Lower leg skin (tissue), 4 donors: ENCODE results near the gene HSP90AB1. TPM values are rescaled to one million over a fixed set of nuclear protein-coding genes. Genes with fewer than 3 reads are reported as not detected.

Source experiments
- DNase-seq, 2 donors: peaks; one replicate each; pipeline ENCODE4 v3.0.0-alpha.2; 2019; ENCODE audit warnings: low spot score in 2 of 2
- H3K4me3 ChIP-seq: fragments of 200-600 bp; sonication (generic); 2 replicates; pipeline ENCODE4 v1.5.1; 2017; ENCODE audit warnings: mild to moderate bottlenecking, low read depth; ENCODE audit not compliant: poor library complexity, severe bottlenecking
- CTCF ChIP-seq, 3 donors: fragments of 450-650 bp; IDR thresholded peaks; one replicate each; pipeline ENCODE4 v1.5.1; 2016; ENCODE audit warnings: antibody characterized with exemption in 3 of 3, mild to moderate bottlenecking in 3 of 3, moderate library complexity in 2 of 3
- POLR2A ChIP-seq, 2 donors: fragments of 450-650 bp; IDR thresholded peaks; one replicate each; pipeline ENCODE4 v1.6.1; 2016 to 2017; ENCODE audit warnings: antibody characterized with exemption in 2 of 2, mild to moderate bottlenecking in 1 of 2, moderate library complexity in 1 of 2
- WGBS, 2 donors: methylation state at CpG; one replicate each; pipeline ENCODE4 v1.1.5; 2018; 5-methylcytosine and 5-hydroxymethylcytosine counted together
- intact Hi-C: fragments of 100-400 bp; cut with DNase I; formaldehyde crosslinking; loops from one replicate; pipeline ENCODE4 v1.15.0; 2023; ENCODE audit warnings: low total_unique reads
- total RNA-seq, 4 donors: library from RNA; depleted of rRNA; stranded (reverse); fragments of >200 nt; gene quantifications; one replicate each; pipeline ENCODE4 v1.1.0, GENCODE V29; 2016

The HSP90AB1 gene
- total RNA-seq, 4 donors from 2014 or later, result 505 to 604 (median 551) TPM

GRCh38 chr6:44247338-44248302 is 719 bp downstream of the HSP90AB1 start:
- intact Hi-C loops, result no loop called here
- peak overlapping the region; percentile 93 for H3K4me3 ChIP-seq
- peak; percentile 77 to 95 for DNase-seq
- TF ChIP-seq POLR2A (IDR thresholded peaks at IDR 0.05), result no peak
- TF ChIP-seq CTCF (IDR thresholded peaks at IDR 0.05), result no peak
- 1% methylated on average over 45 to 52 of the region's 52 CpGs for WGBS, 2 donors

- TF ChIP-seq CTCF (IDR thresholded peaks at IDR 0.05) (no peak), POLR2A (IDR thresholded peaks at IDR 0.05) (no peak)
- intact Hi-C loops, result no loop called here
- no peak for DNase-seq
- no peak overlapping the region for H3K4me3 ChIP-seq
- 14 to 18% methylated on average over 1 of the region's 1 CpG for WGBS, 2 donors
These were observed 1.7 kb downstream of the HSP90AB1 start for GRCh38 chr6:44248579-44248978.

GRCh38 chr6:44249082-44249748 is 2.3 kb downstream of the HSP90AB1 start:
- 74 to 84% methylated on average over 9 of the region's 9 CpGs for WGBS, 2 donors
- intact Hi-C loops, result no loop called here
- no peak for DNase-seq
- TF ChIP-seq POLR2A (IDR thresholded peaks at IDR 0.05) (no peak), CTCF (IDR thresholded peaks at IDR 0.05) (no peak)
- H3K4me3 ChIP-seq, result no peak overlapping the region

- WGBS, 2 donors, result 74 to 76% methylated on average over 6 of the region's 6 CpGs
- TF ChIP-seq CTCF (IDR thresholded peaks at IDR 0.05), result no peak
- no peak for TF ChIP-seq POLR2A (IDR thresholded peaks at IDR 0.05)
- H3K4me3 ChIP-seq, result no peak overlapping the region
- DNase-seq, result no peak
- intact Hi-C loops, result no loop called here
These were observed 3.3 kb downstream of the HSP90AB1 start for GRCh38 chr6:44250067-44250717.

- no peak overlapping the region for H3K4me3 ChIP-seq
- WGBS, 2 donors, result 75 to 79% methylated on average over 3 of the region's 3 CpGs
- TF ChIP-seq POLR2A (IDR thresholded peaks at IDR 0.05), result no peak
- DNase-seq, result no peak
- intact Hi-C loops, result no loop called here
These were observed 3.8 kb downstream of the HSP90AB1 start for GRCh38 chr6:44250718-44251123.
